ENCODE data around the gene LTBP1.

GRCh38 chr2:33181466-33181865, 234.7 kb downstream of the LTBP1 start:
- TF ChIP-seq CTCF (IDR thresholded peaks at IDR 0.05), result no peak
- TF ChIP-seq POLR2AphosphoS5 (IDR thresholded peaks at IDR 0.05), result no peak
